Hematopoietic multipotent progenitor cell treated with erythropoietin and hydrocortisone succinate and interleukin-3 and kit ligand, for 6 days (in vitro differentiated cells): Measurements from ENCODE around the gene TSHB.

Experiments used
- DNase-seq: peaks from one replicate; pipeline ENCODE4 v3.0.0-alpha.2; 2015

The TSHB gene

DNA sequence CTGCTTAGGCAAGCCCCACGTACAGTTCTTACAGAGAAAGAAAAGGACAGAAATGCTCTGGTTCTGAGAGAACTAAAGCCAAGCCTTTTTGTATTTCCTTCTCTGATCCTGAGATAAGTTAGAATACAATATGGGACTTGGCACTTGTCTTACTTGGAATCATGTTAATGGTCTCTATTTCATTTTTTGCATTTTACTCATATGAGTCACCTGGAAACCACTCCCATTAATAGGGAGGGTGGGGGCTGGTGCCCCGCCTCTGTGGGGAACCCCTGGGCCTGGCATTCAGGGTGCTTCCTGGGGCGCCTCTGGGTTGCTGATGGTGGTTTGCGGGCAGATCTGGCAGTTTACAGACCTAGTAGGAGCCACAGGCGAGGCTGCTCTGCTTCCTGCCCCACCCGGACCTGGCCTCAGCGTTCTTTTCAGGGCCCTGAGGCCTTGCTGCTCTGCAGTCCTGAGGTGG, 32.9 kb downstream of the TSHB start:
- DNase-seq = peak; percentile 89

DNA sequence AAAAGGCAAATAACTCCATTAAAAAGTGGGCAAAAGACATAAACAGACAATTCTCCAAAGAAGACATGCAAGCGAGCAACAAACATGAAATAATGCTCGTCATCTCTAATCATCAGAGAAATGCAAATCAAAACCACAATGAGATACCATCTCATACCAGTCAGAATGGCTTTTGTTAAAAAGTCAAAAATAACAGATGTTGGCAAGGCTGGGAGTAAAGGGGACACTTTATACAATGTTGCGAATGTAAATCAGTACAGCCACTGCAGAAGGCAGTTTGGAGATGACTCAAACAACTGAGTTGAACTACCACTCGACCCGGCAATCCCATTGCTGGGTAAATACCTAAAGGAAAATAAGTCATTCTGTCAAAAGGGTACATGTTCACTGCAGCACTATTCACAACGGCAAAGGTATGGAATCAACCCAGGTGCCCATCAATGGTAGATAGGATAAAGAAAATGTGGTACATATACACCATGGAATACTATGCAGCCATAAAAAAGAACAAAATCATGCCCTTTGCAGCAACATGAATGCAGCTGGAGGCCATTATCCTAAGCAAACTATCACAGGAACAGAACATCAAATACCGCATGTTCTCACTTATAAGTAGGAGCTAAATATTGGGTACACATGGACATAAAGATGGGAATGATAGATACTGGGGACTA, 33.7 kb downstream of the TSHB start:
- DNase-seq = peak; percentile 37

DNA sequence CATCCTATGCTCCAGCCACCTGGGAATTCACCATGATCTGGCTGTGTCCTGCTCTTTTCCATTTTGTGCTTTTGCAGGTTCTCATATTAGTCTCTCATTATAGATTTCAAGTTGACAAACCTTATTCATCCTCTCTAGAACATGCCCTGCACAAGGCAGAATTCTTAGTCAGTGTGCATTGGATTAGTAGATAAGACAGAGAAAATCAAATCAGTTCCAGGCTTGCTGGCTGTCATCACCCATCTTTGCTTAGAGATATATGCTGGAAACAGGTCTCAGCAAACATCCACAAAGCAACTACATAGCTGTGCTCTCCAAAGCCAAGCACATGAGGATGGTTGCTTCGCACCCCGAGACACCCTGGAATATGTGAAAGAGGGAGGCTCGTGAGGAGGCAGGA, 34.8 kb downstream of the TSHB start:
- DNase-seq = no peak

DNA sequence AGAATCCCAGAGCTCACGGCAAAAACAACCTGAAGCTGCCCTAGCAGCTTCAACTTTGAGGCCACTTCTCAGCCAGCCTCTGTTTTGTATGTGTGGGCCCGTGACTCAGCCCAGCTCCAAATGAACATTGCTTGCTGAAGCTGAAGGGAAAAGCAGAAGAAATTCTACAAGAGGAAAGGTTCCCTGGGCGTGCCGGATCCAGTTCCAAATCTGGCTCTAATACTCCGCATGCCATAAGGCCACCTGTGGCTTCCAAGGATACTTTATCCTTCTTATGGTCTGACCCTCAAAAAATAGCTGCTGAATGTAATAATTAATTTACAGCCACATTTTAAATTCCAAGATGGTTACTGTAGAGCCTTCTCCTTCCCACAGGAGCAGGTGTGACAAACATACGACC, 35.4 kb downstream of the TSHB start:
- DNase-seq = no peak

DNA sequence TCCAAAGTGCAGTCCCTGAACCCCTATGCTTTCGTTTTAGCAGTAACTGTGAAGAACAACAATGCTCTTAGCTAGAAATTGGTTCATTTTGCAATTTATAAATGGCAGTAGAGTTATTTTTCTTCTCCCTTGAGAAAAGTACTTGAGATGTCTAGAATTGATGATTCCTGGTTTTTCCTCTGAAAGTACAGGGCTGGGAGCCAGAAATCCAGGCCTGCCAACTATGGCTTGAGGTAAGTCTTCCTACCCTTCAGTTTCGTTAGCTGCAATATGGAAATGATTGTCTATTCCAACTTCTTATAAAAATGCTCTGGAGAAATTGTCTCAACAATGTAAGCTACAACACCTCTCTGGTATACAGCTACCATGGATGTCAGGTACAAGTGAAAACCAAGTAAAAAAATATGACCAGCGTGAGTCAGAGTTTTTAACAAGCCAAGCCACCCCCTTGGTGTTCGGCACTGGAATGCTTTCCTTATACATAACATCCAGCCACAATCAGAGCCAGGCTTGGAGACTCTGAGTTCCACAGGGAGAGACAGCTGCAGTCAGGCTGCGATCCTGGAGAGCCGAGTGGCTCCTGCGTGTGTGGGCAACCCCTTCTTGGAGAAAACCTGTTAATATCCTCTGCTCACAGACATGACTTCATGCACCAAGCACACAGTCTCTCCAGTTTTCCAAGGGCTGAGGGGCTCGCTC, 37.7 kb downstream of the TSHB start:
- no peak for DNase-seq

DNA sequence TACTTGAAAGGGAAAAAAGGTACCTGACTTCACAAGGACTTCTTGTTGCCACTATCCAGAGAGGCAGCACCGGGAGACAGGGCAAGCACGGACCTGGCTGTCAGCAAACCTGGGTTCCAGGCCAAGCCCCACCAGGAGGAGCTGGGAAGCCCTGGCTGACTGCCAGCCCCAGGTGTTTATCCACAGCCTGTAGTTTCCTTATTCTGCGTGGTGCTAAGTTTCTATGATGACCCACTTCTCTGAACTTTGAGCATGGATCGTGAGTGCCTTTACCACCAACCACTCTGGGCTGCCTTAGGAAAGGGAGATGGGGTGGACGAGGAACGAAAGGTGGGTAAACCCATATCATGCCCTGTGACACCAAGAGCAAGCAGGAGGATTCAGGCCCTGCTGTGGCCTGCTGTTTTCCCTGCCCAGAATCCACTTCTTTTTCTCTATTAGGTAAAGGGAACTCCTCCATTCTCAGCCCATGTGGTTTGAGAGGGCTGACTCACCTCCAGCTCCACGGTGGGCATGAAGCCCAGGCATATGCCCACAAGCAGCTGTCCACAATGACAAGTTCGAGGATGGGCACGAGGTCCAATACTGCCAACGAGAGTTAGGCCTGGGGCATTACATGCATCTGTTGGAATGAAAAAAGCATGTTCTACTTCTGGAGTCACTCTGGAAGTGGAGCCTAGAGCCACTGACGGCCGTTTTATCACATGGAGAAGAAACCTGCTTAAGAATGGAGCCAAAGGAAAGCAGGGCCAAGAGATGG, 39.4 kb downstream of the TSHB start:
- DNase-seq = no peak

DNA sequence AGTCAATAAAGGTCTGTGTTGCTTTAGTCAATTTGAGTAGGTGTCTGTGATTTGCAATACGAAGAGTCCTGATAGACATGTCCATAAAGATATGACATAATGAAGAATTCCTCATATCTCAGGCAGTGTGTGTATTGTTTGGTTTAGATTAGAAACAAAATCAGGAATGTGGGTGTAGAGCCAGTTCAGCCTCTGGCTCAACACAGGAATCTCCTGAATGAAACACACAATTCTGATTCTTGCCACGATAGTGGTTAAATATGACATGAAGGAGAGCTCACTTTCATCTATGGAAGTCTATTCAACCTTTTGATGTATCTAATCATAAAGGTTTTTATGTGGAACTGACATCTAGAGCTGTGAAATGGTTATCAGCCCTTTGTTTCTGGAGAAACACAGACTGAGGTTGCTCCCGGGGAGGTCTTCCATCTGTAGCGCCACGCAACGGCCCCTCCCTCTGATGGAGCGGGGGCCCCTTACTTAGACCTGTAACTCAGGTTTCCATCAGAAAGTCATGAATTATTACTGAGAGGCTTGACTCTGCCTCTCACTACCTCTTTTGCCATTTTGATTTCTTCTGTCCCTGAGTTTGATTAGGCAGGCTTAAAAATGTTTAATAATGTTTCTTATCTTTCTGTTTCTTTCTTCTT, 40.2 kb downstream of the TSHB start:
- no peak for DNase-seq

DNA sequence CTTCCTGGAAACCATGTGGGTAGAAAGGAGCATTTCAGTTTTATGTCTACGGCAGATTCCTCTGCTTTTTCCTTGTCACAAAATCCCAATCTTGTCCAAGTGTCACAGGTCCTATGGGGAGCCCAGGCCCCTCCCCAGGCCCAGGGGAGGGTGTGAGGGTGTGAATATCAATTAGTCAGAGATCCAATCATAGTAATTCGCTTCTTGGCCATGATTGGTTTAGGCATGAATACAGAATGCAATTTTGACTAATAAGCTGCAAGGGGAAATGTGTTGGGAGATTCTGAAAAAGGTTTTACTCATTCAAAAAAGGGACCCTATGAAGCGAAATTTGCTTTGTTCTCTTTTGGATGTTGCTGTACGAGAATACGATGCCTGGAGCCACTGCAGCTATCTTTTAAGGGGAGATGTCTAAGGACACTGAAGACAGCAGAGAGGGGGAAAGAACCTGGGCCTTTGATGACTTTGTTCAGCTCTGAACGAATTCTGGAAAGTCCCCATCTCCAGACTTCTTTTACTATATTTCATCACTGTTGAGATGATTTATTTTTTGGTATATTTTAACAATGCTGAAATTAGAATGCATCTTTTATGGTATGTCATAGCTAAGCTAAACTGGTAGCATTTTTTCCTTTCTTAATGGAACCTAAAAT, 41.5 kb downstream of the TSHB start:
- DNase-seq = no peak

DNA sequence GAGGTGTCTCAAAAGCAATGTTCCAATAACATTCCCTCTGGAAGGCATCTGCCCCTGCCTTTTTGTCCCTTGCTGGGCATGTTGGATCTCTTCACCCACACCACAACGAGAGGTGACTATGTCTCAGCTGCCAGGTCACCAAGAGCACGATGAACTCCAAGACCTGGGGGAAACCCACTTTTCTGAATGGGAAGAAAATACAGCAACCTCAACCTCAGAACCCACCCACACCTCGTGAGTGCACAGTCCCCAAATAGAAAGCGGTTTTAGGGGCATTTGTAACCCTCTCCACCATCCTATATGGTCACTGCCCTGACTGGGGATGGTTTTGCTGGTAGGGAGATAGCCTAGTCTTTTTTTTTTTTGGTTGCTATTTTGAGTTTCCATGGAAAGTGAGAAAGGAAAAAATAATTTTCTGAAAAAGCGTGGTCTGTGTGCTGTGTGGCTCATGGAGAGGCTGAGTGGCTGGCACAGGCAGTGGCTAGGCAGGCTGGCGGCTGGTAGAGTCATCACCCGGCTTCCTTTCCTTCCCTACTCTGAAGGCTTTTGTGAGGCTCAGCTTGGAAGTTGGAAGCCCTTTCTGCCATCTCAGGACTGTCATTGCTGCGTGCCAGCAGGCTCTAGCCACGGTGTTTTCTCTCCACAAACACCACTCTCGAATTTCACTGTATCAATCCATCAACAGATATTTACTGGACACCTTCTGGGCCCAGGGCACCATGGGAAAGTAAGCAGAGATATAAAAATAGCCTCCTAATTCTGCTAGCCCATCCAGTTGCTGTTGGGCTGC, 43.9 kb downstream of the TSHB start:
- no peak for DNase-seq

DNA sequence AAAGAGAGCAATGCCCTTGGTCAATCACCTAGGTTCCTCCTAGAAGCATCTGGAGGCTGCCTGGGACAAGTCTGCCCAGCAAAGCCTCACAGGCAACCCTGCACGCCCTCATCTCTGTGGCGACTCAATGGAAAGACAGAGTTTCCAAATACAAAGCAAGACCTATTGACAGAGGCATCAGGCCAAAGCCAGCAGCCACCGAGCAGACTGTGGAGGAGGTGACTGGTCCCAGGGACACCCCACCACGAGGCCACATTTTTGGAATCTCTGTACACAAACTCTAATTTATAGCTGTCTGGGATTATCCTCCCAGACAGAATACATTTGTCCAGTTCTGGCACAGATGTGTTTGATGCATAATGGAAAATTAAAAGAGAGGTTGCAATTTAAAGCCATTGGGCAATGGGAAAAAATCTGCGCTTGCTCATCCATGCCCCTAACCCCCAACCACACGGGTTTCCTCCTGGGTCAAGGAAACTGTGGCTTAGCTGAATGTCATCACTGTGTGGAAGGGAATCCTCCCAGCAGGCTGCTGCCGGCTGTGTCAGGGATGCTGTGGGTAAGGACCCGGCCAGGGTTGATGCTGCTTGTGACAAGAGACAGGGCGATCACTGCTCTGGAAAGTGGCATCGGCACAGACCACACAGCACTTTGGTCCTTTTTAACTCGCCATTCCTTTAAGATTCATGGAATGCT, 45.4 kb downstream of the TSHB start:
- no peak for DNase-seq

DNA sequence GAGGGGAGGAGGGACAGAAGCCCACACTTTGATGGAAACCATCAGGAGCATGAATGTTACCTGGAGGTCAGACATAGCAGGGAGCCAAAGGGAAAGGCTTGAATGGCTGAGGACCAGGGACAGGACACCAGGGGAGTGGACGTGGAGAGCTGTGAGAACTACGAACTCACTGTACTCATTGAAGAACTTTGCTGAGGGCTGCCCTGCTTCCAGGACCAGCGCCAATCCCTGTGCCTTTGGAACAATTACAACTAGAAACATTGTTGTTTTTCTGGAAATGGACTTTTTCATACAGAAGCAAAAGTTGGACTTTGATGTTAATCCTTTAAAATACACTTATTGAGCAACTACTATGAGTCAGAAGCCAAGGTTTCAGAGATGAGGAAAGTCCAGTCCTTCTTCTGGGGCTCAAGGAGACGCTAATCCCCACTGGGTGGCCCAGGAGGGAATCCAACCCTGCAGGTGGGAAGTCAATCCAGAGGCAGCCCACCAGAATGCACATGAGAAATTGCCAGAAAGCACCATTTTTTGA, 46.8 kb downstream of the TSHB start:
- no peak for DNase-seq

DNA sequence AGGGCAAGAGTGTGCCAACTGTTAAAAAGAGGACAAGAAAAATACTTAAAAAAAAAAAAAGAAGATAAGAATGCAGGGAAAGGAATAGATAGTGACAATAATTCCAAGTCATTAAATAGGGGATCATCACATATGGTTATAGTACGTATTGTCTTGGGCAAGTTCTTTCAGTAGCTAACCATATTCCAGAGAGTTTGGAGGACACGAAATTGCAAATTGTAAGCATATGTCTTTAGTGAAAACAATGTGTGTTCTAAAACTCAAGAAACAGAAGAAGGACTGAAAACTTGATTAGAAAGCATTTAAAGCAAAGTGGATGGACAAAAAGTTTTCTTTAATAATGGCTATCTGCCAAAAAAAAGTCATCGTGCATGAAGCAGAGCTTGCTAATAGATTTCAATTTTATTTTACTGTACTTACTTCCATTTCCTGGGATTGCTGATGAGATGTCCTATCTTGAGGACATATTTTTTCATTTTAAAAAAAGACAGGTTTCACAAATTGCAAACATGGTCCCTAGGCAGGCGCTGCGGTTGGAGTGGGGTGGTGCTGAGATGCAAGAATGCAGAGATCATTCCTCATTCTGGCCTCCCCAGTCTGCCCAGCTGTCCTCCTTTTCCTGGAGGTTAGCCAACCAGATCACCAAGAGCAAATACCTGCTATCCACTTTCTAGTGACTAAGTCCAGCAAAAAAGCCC, 47.8 kb downstream of the TSHB start:
- DNase-seq = no peak

DNA sequence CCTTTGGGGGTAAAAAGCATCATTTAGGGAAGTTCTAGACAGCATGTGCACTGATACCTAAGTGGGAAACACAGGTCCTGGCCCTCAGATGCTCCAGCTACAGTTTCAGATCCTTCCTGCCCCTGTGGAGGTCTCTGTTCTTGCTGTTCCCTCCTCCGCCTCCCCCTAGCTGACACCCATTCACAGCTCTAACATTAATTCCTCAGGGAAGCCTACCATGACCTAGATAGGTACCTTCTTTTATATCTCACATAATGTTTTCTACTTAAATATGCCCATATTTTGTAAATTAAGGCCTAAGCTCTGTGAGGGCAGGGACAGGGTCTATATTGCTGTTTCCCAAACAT, 48.3 kb downstream of the TSHB start:
- no peak for DNase-seq

DNA sequence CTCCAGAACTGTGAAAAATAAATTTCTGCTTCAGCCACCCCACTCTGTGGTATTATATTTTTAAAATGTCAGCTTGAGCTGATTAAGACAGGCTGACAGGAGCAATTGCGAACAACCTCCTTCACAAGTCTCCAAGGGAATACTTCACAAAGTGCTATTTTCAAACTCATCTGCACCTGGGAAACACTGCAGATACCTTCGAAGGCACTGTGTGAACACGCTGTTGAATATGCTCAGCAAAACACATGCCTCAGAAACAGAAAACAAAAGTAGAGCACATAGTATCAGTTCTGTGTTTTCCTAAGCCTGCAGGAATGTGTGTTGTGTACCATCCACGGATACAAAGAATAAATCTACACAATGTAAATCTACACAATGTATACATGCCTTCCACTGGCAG, 49.1 kb downstream of the TSHB start:
- no peak for DNase-seq

DNA sequence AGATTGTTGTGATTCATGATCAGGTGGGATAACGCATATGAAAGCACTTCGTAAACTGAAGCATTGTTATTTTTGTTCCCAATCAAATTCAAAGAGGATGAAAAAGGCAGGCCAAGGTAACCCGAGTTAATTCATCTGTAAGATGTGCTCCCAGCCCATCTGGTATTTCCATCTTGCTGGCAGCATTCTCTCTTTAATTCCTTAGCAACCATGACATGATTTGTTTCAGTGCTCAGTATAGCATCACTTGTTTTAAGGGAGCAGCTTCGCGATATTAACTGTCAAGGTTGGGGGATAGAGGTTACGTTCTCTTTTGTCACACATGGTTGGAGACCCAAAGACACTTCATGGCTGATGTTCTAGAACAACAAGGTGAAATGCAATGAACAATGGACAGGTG, 53.3 kb downstream of the TSHB start:
- DNase-seq = no peak
